Liver (tissue), 9 donors: ENCODE measurements around the gene SSBP2. TPM values are rescaled to one million over a fixed set of nuclear protein-coding genes. Genes with fewer than 3 reads are reported as not detected.

Source experiments
- DNase-seq: peaks from one replicate; pipeline ENCODE4 v3.0.0-alpha.2; 2017; ENCODE audit warnings: low spot score
- H3K27ac ChIP-seq, 2 donors: one replicate each; pipeline ENCODE4 v1.7.0; 2013; ENCODE audit warnings: inconsistent platforms in 2 of 2, low read length in 2 of 2, control low read depth in 1 of 2, low read depth in 1 of 2, mild to moderate bottlenecking in 1 of 2
- H3K27me3 ChIP-seq, 4 donors: one replicate each; pipeline versions ENCODE4 v1.6.1 to v1.7.0; 2013; ENCODE audit warnings: low read length in 3 of 4, inconsistent platforms in 1 of 4, mild to moderate bottlenecking in 1 of 4, moderate library complexity in 1 of 4; ENCODE audit not compliant: control insufficient read depth in 4 of 4, insufficient read depth in 4 of 4
- H3K36me3 ChIP-seq, 4 donors: one replicate each; pipeline versions ENCODE4 v1.6.1 to v1.7.0; 2013; ENCODE audit warnings: low read length in 3 of 4, mild to moderate bottlenecking in 3 of 4, low read depth in 1 of 4, moderate library complexity in 1 of 4; ENCODE audit not compliant: control insufficient read depth in 4 of 4, insufficient read depth in 3 of 4
- H3K4me1 ChIP-seq, 4 donors: one replicate each; pipeline versions ENCODE4 v1.6.1 to v1.7.0; 2013; ENCODE audit warnings: low read length in 3 of 4, mild to moderate bottlenecking in 3 of 4, moderate library complexity in 1 of 4; ENCODE audit not compliant: control insufficient read depth in 4 of 4, insufficient read depth in 4 of 4
- H3K4me3 ChIP-seq, 3 donors: one replicate each; pipeline versions ENCODE4 v1.6.1 to v1.7.0; 2013; ENCODE audit warnings: low read length in 3 of 3, control low read depth in 1 of 3, low read depth in 1 of 3, mild to moderate bottlenecking in 1 of 3
- H3K9ac ChIP-seq, 2 donors: one replicate each; pipeline ENCODE4 v1.7.0; 2013; ENCODE audit warnings: low read length in 2 of 2, mild to moderate bottlenecking in 2 of 2, moderate library complexity in 2 of 2, control low read depth in 1 of 2, low read depth in 1 of 2
- H3K9me3 ChIP-seq, 4 donors: one replicate each; pipeline versions ENCODE4 v1.6.1 to v1.7.0; 2013; ENCODE audit warnings: low read length in 3 of 4; ENCODE audit not compliant: control insufficient read depth in 4 of 4
- ATF3 ChIP-seq: IDR thresholded peaks from 2 replicates; pipeline ENCODE4 v1.6.1; 2016; ENCODE audit warnings: antibody characterized with exemption
- CTCF ChIP-seq: fragments of 150-350 bp; IDR thresholded peaks from 2 replicates; pipeline ENCODE4 v1.5.1; 2017; ENCODE audit warnings: improper control_type of control experiment, low read depth, low read length; ENCODE audit not compliant: missing input control
- EGR1 ChIP-seq, 2 donors: IDR thresholded peaks; 2 replicates each; pipeline ENCODE4 v1.6.1; 2016 to 2018; ENCODE audit warnings: antibody characterized with exemption in 2 of 2, low read depth in 2 of 2
- GABPA ChIP-seq, 2 donors: IDR thresholded peaks in 1 of 2; conservative IDR thresholded peaks in 1 of 2; 2 replicates each; pipeline ENCODE4 v1.6.1; 2016; ENCODE audit warnings: antibody characterized with exemption in 2 of 2, mild to moderate bottlenecking in 1 of 2, moderate library complexity in 1 of 2
- HNF4A ChIP-seq, 2 donors: conservative IDR thresholded peaks; 2 replicates each; pipeline ENCODE4 v1.6.1; 2016; ENCODE audit warnings: antibody characterized with exemption in 2 of 2, mild to moderate bottlenecking in 2 of 2
- HNF4G ChIP-seq: IDR thresholded peaks from 2 replicates; pipeline ENCODE4 v1.6.1; 2016; ENCODE audit warnings: antibody characterized with exemption
- MAX ChIP-seq: IDR thresholded peaks from 2 replicates; pipeline ENCODE4 v1.6.1; 2016; ENCODE audit warnings: antibody characterized with exemption
- NR2F2 ChIP-seq: IDR thresholded peaks from 2 replicates; pipeline ENCODE4 v1.6.1; 2016; ENCODE audit warnings: antibody characterized with exemption
- RAD21 ChIP-seq, 2 donors: IDR thresholded peaks; 2 replicates each; pipeline ENCODE4 v1.6.1; 2016; ENCODE audit warnings: antibody characterized with exemption in 2 of 2, mild to moderate bottlenecking in 2 of 2
- RXRA ChIP-seq, 2 donors: IDR thresholded peaks; 2 replicates each; pipeline ENCODE4 v1.6.1; 2017 to 2018; ENCODE audit warnings: antibody characterized with exemption in 2 of 2, mild to moderate bottlenecking in 1 of 2
- SP1 ChIP-seq: IDR thresholded peaks from 2 replicates; pipeline ENCODE4 v1.6.1; 2018; ENCODE audit warnings: antibody characterized with exemption, mild to moderate bottlenecking
- TAF1 ChIP-seq: conservative IDR thresholded peaks from 2 replicates; pipeline ENCODE4 v1.6.1; 2016; ENCODE audit warnings: antibody characterized with exemption, mild to moderate bottlenecking
- YY1 ChIP-seq: IDR thresholded peaks from 2 replicates; pipeline ENCODE4 v1.6.1; 2016; ENCODE audit warnings: antibody characterized with exemption, mild to moderate bottlenecking
- WGBS: extraction: QIAGEN DNeasy Blood & Tissue Kit; methylation state at CpG from one replicate; pipeline ENCODE4 v1.1.7; 2013; 5-methylcytosine and 5-hydroxymethylcytosine counted together
- polyA plus RNA-seq, 2 donors: library from polyadenylated mRNA; stranded (reverse) in 1 of 2; unstranded in 1 of 2; fragments of 200-250 nt in 1 of 2; fragments of >200 nt in 1 of 2; fragmentation: Nextera tagmentation in 1 of 2; extraction: Ambion mirVana in 1 of 2; gene quantifications; one replicate each; pipeline versions ENCODE4 v1.2.1 to v1.2.3, GENCODE V29; 2013 to 2015
- total RNA-seq, 2 donors: library from RNA; depleted of rRNA; stranded (reverse); fragments of >200 nt; gene quantifications; one replicate each; pipeline ENCODE4 v1.2.3, GENCODE V29; 2014
- TF ChIP-seq, protein P1 (sequence below): IDR thresholded peaks from 2 replicates; pipeline ENCODE4 v1.6.1; 2016; ENCODE audit warnings: antibody characterized with exemption
- donor health status: healthy.
- donor health status: healthy.
- donor health status: healthy.
- donor health status: healthy.
- donor health status: healthy.

The SSBP2 gene
- total and polyA plus RNA-seq, 4 donors: 2.2 to 10.1 (median 4.1) TPM

GRCh38 chr5:81428446-81428845 is 322.5 kb downstream of the SSBP2 start (continued):
- TF ChIP-seq GABPA (IDR thresholded peaks at IDR 0.05 in 1 of 2, conservative IDR thresholded peaks at IDR 0.05 in 1 of 2) (no peak), NR2F2 (no peak), RXRA (IDR thresholded peaks at IDR 0.05) (no peak), MAX (no peak)

DNA sequence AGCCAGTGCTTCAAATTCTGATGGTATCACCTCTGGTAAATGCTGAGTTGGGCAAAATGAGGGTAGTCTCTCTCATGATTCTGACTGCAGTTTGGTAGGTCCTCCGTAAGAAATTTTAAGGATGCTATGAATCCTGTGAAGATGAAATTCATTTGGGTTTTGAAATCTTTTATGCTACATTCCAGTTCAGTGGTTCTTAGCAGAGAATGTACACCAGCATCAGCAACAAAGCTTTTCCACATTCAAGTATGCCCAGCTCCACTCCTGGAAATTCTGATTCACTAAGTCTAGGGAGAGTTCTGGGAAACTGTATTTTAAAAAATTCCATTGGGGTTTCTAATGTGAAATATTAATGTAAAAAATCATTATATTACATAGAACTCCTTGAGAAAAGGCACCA is 323.3 kb downstream of the SSBP2 start:
- Histone ChIP-seq H3K9ac (no peak overlapping the region), H3K4me3 (no peak overlapping the region), H3K36me3 (no peaks in the 10 kb centered on the region), H3K9me3 (no peaks in the 10 kb centered on the region), H3K27me3 (no peaks in the 10 kb centered on the region), H3K27ac (no peak overlapping the region), H3K4me1 (peaks cover 2 to 24% (median 5%) of the 10 kb centered on the region in 4 donors)
- TF ChIP-seq NR2F2 (no peak), EGR1 (IDR thresholded peaks at IDR 0.05; ENCODE audit: low read depth in 2 of 2) (no peak), CTCF (no peak), SP1 (no peak), GABPA (IDR thresholded peaks at IDR 0.05 in 1 of 2, conservative IDR thresholded peaks at IDR 0.05 in 1 of 2) (no peak), MAX (no peak), ATF3 (no peak)
- DNase-seq: no peak
- 99% methylated on average over 1 of the region's 1 CpG for WGBS

- H3K9me3 ChIP-seq: no peaks in the 10 kb centered on the region
- no peak for DNase-seq
- H3K27me3 ChIP-seq: no peaks in the 10 kb centered on the region
- no peak overlapping the region for H3K27ac ChIP-seq
- 61% methylated on average over 3 of the region's 3 CpGs for WGBS
- no peak overlapping the region for H3K4me3 ChIP-seq
- peaks cover 2 to 31% (median 7%) of the 10 kb centered on the region in 4 donors for H3K4me1 ChIP-seq
- H3K9ac ChIP-seq: peak overlapping the region in 1 of 2 donors; percentile 28
- no peaks in the 10 kb centered on the region for H3K36me3 ChIP-seq
- TF ChIP-seq ATF3 (no peak), YY1 (no peak), EGR1 (IDR thresholded peaks at IDR 0.05; ENCODE audit: low read depth in 2 of 2) (no peak), RXRA (IDR thresholded peaks at IDR 0.05) (no peak), HNF4A (conservative IDR thresholded peaks at IDR 0.05) (no peak), CTCF (no peak), HNF4G (no peak), TAF1 (no peak), SP1 (no peak), GABPA (IDR thresholded peaks at IDR 0.05 in 1 of 2, conservative IDR thresholded peaks at IDR 0.05 in 1 of 2) (no peak), NR2F2 (no peak), RAD21 (IDR thresholded peaks at IDR 0.05) (no peak)
- TF ChIP-seq, protein P1, sequence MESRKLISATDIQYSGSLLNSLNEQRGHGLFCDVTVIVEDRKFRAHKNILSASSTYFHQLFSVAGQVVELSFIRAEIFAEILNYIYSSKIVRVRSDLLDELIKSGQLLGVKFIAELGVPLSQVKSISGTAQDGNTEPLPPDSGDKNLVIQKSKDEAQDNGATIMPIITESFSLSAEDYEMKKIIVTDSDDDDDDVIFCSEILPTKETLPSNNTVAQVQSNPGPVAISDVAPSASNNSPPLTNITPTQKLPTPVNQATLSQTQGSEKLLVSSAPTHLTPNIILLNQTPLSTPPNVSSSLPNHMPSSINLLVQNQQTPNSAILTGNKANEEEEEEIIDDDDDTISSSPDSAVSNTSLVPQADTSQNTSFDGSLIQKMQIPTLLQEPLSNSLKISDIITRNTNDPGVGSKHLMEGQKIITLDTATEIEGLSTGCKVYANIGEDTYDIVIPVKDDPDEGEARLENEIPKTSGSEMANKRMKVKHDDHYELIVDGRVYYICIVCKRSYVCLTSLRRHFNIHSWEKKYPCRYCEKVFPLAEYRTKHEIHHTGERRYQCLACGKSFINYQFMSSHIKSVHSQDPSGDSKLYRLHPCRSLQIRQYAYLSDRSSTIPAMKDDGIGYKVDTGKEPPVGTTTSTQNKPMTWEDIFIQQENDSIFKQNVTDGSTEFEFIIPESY: no peak
Observed at GRCh38 chr5:81426359-81427030, 324.4 kb downstream of the SSBP2 start.
